Measurements from ENCODE around the gene ZSWIM5.

DNA sequence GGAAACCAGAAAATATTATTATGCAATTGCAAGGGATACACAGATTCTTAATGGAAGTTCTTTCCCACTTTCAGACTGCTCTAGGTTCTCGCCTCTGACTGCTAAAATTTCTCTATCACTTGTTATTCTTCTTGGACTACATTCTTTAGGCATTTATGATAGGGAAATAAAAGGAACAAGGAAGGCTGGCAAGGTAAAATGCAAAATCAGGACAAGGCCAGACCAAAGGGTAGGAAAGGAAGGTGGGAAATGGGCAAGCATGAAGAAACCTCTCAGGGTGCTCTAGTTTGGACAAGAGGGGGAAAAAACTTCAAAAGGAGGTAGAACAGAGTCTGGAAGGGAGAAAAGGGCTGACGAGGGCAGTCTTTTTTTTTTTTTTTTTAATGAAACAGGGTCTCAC is 168.2 kb downstream of the ZSWIM5 start:
- TF ChIP-seq ZNF561 (tag by site-specific recombination; IDR thresholded peaks at IDR 0.05; ENCODE audit: borderline replicate concordance) (no peak), KLF1 (tag by site-specific recombination; IDR thresholded peaks at IDR 0.05) (no peak), ZNF133 (tag by site-specific recombination; IDR thresholded peaks at IDR 0.05) (no peak), ZNF530 (tag by site-specific recombination; IDR thresholded peaks at IDR 0.05; ENCODE audit: low read depth) (no peak), SP2 (tag by site-specific recombination; IDR thresholded peaks at IDR 0.05) (no peak), ZBTB7A (tag by site-specific recombination; IDR thresholded peaks at IDR 0.05; ENCODE audit: low read depth) (no peak), ZNF776 (tag by site-specific recombination; IDR thresholded peaks at IDR 0.05; ENCODE audit: borderline replicate concordance) (no peak)
- TF ChIP-seq, protein P1, sequence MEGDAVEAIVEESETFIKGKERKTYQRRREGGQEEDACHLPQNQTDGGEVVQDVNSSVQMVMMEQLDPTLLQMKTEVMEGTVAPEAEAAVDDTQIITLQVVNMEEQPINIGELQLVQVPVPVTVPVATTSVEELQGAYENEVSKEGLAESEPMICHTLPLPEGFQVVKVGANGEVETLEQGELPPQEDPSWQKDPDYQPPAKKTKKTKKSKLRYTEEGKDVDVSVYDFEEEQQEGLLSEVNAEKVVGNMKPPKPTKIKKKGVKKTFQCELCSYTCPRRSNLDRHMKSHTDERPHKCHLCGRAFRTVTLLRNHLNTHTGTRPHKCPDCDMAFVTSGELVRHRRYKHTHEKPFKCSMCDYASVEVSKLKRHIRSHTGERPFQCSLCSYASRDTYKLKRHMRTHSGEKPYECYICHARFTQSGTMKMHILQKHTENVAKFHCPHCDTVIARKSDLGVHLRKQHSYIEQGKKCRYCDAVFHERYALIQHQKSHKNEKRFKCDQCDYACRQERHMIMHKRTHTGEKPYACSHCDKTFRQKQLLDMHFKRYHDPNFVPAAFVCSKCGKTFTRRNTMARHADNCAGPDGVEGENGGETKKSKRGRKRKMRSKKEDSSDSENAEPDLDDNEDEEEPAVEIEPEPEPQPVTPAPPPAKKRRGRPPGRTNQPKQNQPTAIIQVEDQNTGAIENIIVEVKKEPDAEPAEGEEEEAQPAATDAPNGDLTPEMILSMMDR (tag by site-specific recombination; IDR thresholded peaks at IDR 0.05): no peak
- TF ChIP-seq, protein P2, sequence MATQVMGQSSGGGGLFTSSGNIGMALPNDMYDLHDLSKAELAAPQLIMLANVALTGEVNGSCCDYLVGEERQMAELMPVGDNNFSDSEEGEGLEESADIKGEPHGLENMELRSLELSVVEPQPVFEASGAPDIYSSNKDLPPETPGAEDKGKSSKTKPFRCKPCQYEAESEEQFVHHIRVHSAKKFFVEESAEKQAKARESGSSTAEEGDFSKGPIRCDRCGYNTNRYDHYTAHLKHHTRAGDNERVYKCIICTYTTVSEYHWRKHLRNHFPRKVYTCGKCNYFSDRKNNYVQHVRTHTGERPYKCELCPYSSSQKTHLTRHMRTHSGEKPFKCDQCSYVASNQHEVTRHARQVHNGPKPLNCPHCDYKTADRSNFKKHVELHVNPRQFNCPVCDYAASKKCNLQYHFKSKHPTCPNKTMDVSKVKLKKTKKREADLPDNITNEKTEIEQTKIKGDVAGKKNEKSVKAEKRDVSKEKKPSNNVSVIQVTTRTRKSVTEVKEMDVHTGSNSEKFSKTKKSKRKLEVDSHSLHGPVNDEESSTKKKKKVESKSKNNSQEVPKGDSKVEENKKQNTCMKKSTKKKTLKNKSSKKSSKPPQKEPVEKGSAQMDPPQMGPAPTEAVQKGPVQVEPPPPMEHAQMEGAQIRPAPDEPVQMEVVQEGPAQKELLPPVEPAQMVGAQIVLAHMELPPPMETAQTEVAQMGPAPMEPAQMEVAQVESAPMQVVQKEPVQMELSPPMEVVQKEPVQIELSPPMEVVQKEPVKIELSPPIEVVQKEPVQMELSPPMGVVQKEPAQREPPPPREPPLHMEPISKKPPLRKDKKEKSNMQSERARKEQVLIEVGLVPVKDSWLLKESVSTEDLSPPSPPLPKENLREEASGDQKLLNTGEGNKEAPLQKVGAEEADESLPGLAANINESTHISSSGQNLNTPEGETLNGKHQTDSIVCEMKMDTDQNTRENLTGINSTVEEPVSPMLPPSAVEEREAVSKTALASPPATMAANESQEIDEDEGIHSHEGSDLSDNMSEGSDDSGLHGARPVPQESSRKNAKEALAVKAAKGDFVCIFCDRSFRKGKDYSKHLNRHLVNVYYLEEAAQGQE (tag by site-specific recombination; IDR thresholded peaks at IDR 0.05): no peak
- TF ChIP-seq, protein P3, sequence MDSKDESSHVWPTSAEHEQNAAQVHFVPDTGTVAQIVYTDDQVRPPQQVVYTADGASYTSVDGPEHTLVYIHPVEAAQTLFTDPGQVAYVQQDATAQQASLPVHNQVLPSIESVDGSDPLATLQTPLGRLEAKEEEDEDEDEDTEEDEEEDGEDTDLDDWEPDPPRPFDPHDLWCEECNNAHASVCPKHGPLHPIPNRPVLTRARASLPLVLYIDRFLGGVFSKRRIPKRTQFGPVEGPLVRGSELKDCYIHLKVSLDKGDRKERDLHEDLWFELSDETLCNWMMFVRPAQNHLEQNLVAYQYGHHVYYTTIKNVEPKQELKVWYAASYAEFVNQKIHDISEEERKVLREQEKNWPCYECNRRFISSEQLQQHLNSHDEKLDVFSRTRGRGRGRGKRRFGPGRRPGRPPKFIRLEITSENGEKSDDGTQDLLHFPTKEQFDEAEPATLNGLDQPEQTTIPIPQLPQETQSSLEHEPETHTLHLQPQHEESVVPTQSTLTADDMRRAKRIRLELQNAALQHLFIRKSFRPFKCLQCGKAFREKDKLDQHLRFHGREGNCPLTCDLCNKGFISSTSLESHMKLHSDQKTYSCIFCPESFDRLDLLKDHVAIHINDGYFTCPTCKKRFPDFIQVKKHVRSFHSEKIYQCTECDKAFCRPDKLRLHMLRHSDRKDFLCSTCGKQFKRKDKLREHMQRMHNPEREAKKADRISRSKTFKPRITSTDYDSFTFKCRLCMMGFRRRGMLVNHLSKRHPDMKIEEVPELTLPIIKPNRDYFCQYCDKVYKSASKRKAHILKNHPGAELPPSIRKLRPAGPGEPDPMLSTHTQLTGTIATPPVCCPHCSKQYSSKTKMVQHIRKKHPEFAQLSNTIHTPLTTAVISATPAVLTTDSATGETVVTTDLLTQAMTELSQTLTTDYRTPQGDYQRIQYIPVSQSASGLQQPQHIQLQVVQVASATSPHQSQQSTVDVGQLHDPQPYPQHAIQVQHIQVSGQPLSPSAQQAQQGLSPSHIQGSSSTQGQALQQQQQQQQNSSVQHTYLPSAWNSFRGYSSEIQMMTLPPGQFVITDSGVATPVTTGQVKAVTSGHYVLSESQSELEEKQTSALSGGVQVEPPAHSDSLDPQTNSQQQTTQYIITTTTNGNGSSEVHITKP (tag by site-specific recombination; IDR thresholded peaks at IDR 0.05): 0 out of 2 replicates have a peak, but pooled peaks have one; percentile 16
- TF ChIP-seq, protein P4, sequence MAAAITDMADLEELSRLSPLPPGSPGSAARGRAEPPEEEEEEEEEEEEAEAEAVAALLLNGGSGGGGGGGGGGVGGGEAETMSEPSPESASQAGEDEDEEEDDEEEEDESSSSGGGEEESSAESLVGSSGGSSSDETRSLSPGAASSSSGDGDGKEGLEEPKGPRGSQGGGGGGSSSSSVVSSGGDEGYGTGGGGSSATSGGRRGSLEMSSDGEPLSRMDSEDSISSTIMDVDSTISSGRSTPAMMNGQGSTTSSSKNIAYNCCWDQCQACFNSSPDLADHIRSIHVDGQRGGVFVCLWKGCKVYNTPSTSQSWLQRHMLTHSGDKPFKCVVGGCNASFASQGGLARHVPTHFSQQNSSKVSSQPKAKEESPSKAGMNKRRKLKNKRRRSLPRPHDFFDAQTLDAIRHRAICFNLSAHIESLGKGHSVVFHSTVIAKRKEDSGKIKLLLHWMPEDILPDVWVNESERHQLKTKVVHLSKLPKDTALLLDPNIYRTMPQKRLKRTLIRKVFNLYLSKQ (tag by site-specific recombination; IDR thresholded peaks at IDR 0.05; ENCODE audit: borderline replicate concordance): no peak
- TF ChIP-seq, protein P5, sequence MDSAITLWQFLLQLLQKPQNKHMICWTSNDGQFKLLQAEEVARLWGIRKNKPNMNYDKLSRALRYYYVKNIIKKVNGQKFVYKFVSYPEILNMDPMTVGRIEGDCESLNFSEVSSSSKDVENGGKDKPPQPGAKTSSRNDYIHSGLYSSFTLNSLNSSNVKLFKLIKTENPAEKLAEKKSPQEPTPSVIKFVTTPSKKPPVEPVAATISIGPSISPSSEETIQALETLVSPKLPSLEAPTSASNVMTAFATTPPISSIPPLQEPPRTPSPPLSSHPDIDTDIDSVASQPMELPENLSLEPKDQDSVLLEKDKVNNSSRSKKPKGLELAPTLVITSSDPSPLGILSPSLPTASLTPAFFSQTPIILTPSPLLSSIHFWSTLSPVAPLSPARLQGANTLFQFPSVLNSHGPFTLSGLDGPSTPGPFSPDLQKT (IDR thresholded peaks at IDR 0.05; ENCODE audit: borderline replicate concordance, low read depth, low read length): no peak
- TF ChIP-seq, protein P6, sequence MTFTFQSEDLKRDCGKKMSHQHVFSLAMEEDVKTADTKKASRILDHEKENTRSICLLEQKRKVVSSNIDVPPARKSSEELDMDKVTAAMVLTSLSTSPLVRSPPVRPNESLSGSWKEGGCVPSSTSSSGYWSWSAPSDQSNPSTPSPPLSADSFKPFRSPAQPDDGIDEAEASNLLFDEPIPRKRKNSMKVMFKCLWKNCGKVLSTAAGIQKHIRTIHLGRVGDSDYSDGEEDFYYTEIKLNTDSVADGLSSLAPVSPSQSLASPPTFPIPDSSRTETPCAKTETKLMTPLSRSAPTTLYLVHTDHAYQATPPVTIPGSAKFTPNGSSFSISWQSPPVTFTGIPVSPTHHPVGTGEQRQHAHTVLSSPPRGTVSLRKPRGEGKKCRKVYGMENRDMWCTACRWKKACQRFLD (tag by site-specific recombination; IDR thresholded peaks at IDR 0.05): no peak

Data from HEK293 (cell line).